ENCODE data around the gene MACROH2A1. TPM values are rescaled to one million over a fixed set of nuclear protein-coding genes. Genes with fewer than 3 reads are reported as not detected.

MACROH2A1 gene
- total and polyA plus RNA-seq, 7 experiments from 2014 or later, result 109 to 288 (median 133) TPM

- no peak overlapping the region for H3K4me3 ChIP-seq (ENCODE audit: low read length)
- no peaks in the 10 kb centered on the region for H3K9me3 ChIP-seq (ENCODE audit: control insufficient read depth in 2 of 3, low read length in 3 of 3)
- H3K36me3 ChIP-seq (ENCODE audit: control insufficient read depth in 2 of 3, insufficient read depth in 3 of 3, low read length in 3 of 3), result peaks cover 0 to 15% (median 0%) of the 10 kb centered on the region in 3 experiments
- ATAC-seq (no peak), DNase-seq (no peak)
- H3K4me1 ChIP-seq (ENCODE audit: control insufficient read depth in 2 of 2, insufficient read depth in 2 of 2, low read length in 2 of 2), result peaks cover 14 to 47% of the 10 kb centered on the region in 2 donors
- POLR2A ChIA-PET, result no interaction called here
- no peak overlapping the region for H3K27ac ChIP-seq (ENCODE audit: low read depth, low read length)
- CTCF ChIA-PET, result interaction anchor here (2.0 kb wide), 1 partner anchor 32 kb away, joined by 11 read pairs; no protein-coding TSS in a partner anchor
- H3K27me3 ChIP-seq (ENCODE audit: control insufficient read depth in 2 of 2, insufficient read depth in 2 of 2, low read length in 2 of 2), result no peaks in the 10 kb centered on the region
- Mint-ChIP-seq H3K9me3 (no peaks in the 10 kb centered on the region), H3K4me3 (peak overlapping the region in 2 of 10 donors; percentile 1 to 8), H3K27ac (peak overlapping the region in 2 of 9 donors; percentile 1 to 15), H3K4me1 (peaks cover 69 to 86% (median 82%) of the 10 kb centered on the region in 7 donors), H3K36me3 (peaks cover 0 to 33% (median 15%) of the 10 kb centered on the region in 5 donors), H3K27me3 (no peaks in the 10 kb centered on the region)
- intact Hi-C loops (cut with micrococcal nuclease), result no loop called here
Measured at GRCh38 chr5:135394095-135394494, 4.9 kb downstream of the MACROH2A1 start.

GRCh38 chr5:135393691-135394090, 5.3 kb downstream of the MACROH2A1 start:
- POLR2A ChIA-PET, result no interaction called here
- Mint-ChIP-seq H3K27ac (no peak overlapping the region), H3K4me1 (peaks cover 70 to 90% (median 85%) of the 10 kb centered on the region in 7 donors), H3K36me3 (peaks cover 0 to 35% (median 15%) of the 10 kb centered on the region in 5 donors), H3K9me3 (no peaks in the 10 kb centered on the region), H3K4me3 (peak overlapping the region in 1 of 10 donors; percentile 14), H3K27me3 (no peaks in the 10 kb centered on the region)
- intact Hi-C loops (cut with micrococcal nuclease), result no loop called here
- CTCF ChIA-PET, result interaction anchor here (2.0 kb wide), 1 partner anchor 33 kb away, joined by 11 read pairs; no protein-coding TSS in a partner anchor
- no peak overlapping the region for H3K4me3 ChIP-seq (ENCODE audit: low read length)
- no peaks in the 10 kb centered on the region for H3K9me3 ChIP-seq (ENCODE audit: control insufficient read depth in 2 of 3, low read length in 3 of 3)
- DNase-seq (no peak), ATAC-seq (no peak)
- H3K27ac ChIP-seq (ENCODE audit: low read depth, low read length), result no peak overlapping the region
- H3K4me1 ChIP-seq (ENCODE audit: control insufficient read depth in 2 of 2, insufficient read depth in 2 of 2, low read length in 2 of 2), result peaks cover 14 to 48% of the 10 kb centered on the region in 2 donors
- H3K27me3 ChIP-seq (ENCODE audit: control insufficient read depth in 2 of 2, insufficient read depth in 2 of 2, low read length in 2 of 2), result no peaks in the 10 kb centered on the region
- peaks cover 0 to 15% (median 0%) of the 10 kb centered on the region in 3 experiments for H3K36me3 ChIP-seq (ENCODE audit: control insufficient read depth in 2 of 3, insufficient read depth in 3 of 3, low read length in 3 of 3)

- Histone ChIP-seq H3K27me3 (ENCODE audit: control insufficient read depth in 2 of 2, insufficient read depth in 2 of 2, low read length in 2 of 2) (no peaks in the 10 kb centered on the region), H3K4me3 (ENCODE audit: low read length) (no peak overlapping the region), H3K36me3 (ENCODE audit: control insufficient read depth in 2 of 3, insufficient read depth in 3 of 3, low read length in 3 of 3) (peaks cover 0 to 17% (median 0%) of the 10 kb centered on the region in 3 experiments), H3K9me3 (ENCODE audit: control insufficient read depth in 2 of 3, low read length in 3 of 3) (no peaks in the 10 kb centered on the region), H3K27ac (ENCODE audit: low read depth, low read length) (no peak overlapping the region), H3K4me1 (ENCODE audit: control insufficient read depth in 2 of 2, insufficient read depth in 2 of 2, low read length in 2 of 2) (peaks cover 14 to 50% of the 10 kb centered on the region in 2 donors)
- peaks cover 75 to 94% (median 89%) of the 10 kb centered on the region in 7 donors for H3K4me1 Mint-ChIP-seq
- H3K9me3 Mint-ChIP-seq, result no peaks in the 10 kb centered on the region
- peak overlapping the region in 1 of 9 donors; percentile 53 for H3K27ac Mint-ChIP-seq
- intact Hi-C loops (cut with micrococcal nuclease), result no loop called here
- peak; percentile 49 for ATAC-seq
- DNase-seq, result no peak
- no peaks in the 10 kb centered on the region for H3K27me3 Mint-ChIP-seq
- POLR2A ChIA-PET, result no interaction called here
- CTCF ChIA-PET, result no interaction called here
- peaks cover 4 to 39% (median 17%) of the 10 kb centered on the region in 5 donors for H3K36me3 Mint-ChIP-seq
- H3K4me3 Mint-ChIP-seq, result peak overlapping the region in 4 of 10 donors; percentile 2 to 42 (median 12)
Measured at GRCh38 chr5:135393229-135393628, 5.8 kb downstream of the MACROH2A1 start.

- Mint-ChIP-seq H3K27me3 (no peaks in the 10 kb centered on the region), H3K36me3 (peaks cover 6 to 46% (median 17%) of the 10 kb centered on the region in 5 donors), H3K9me3 (no peaks in the 10 kb centered on the region), H3K27ac (peak overlapping the region in 5 of 9 donors; percentile 26 to 73 (median 37)), H3K4me1 (peaks cover 70 to 94% (median 89%) of the 10 kb centered on the region in 7 donors), H3K4me3 (peak overlapping the region in 3 of 10 donors; percentile 2 to 14 (median 11))
- ChIA-PET CTCF (no interaction called here), POLR2A (no interaction called here)
- Histone ChIP-seq H3K4me1 (ENCODE audit: control insufficient read depth in 2 of 2, insufficient read depth in 2 of 2, low read length in 2 of 2) (peaks cover 8 to 52% of the 10 kb centered on the region in 2 donors), H3K27ac (ENCODE audit: low read depth, low read length) (no peak overlapping the region), H3K27me3 (ENCODE audit: control insufficient read depth in 2 of 2, insufficient read depth in 2 of 2, low read length in 2 of 2) (no peaks in the 10 kb centered on the region), H3K9me3 (ENCODE audit: control insufficient read depth in 2 of 3, low read length in 3 of 3) (no peaks in the 10 kb centered on the region), H3K36me3 (ENCODE audit: control insufficient read depth in 2 of 3, insufficient read depth in 3 of 3, low read length in 3 of 3) (peaks cover 0 to 19% (median 0%) of the 10 kb centered on the region in 3 experiments), H3K4me3 (ENCODE audit: low read length) (no peak overlapping the region)
- DNase-seq, result no peak
- intact Hi-C loops (cut with micrococcal nuclease), result no loop called here
- peak; percentile 73 for ATAC-seq
Measured at GRCh38 chr5:135392256-135392655, 6.8 kb downstream of the MACROH2A1 start.

DNA sequence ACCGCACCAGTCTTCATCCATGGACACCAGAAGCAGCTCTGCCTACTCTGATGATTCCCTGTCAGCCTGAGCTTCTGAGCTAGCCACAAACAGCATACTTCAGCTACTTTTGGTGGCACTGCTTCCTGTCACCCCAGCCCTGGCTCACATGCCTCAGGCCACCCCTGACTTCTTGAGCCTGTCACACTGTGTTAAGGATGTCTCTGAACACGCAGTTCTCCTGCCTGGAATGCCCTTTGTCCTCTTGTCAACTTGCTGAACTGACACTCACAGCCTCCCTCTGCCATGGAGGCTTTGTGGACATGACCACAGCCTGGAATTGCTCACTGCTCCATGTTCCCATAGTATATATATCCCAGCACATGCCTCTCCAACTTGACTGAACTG, 7.2 kb downstream of the MACROH2A1 start:
- Histone ChIP-seq H3K27me3 (ENCODE audit: control insufficient read depth in 2 of 2, insufficient read depth in 2 of 2, low read length in 2 of 2) (no peaks in the 10 kb centered on the region), H3K4me1 (ENCODE audit: control insufficient read depth in 2 of 2, insufficient read depth in 2 of 2, low read length in 2 of 2) (peaks cover 5 to 53% of the 10 kb centered on the region in 2 donors), H3K36me3 (ENCODE audit: control insufficient read depth in 2 of 3, insufficient read depth in 3 of 3, low read length in 3 of 3) (peaks cover 0 to 22% (median 0%) of the 10 kb centered on the region in 3 experiments), H3K27ac (ENCODE audit: low read depth, low read length) (no peak overlapping the region), H3K9me3 (ENCODE audit: control insufficient read depth in 2 of 3, low read length in 3 of 3) (no peaks in the 10 kb centered on the region), H3K4me3 (ENCODE audit: low read length) (no peak overlapping the region)
- Mint-ChIP-seq H3K36me3 (peaks cover 6 to 49% (median 20%) of the 10 kb centered on the region in 5 donors), H3K4me3 (peak overlapping the region in 6 of 10 donors; percentile 1 to 64 (median 7)), H3K27me3 (no peaks in the 10 kb centered on the region), H3K9me3 (no peaks in the 10 kb centered on the region), H3K27ac (peak overlapping the region in 6 of 9 donors; percentile 26 to 78 (median 46)), H3K4me1 (peaks cover 70 to 94% (median 89%) of the 10 kb centered on the region in 7 donors)
- ChIA-PET CTCF (no interaction called here), POLR2A (no interaction called here)
- intact Hi-C loops (cut with micrococcal nuclease), result no loop called here
- no peak for DNase-seq
- no peak for ATAC-seq

- peaks cover 0 to 28% (median 0%) of the 10 kb centered on the region in 3 experiments for H3K36me3 ChIP-seq (ENCODE audit: control insufficient read depth in 2 of 3, insufficient read depth in 3 of 3, low read length in 3 of 3)
- ATAC-seq, result no peak
- peaks cover 6 to 54% (median 26%) of the 10 kb centered on the region in 5 donors for H3K36me3 Mint-ChIP-seq
- peaks cover 71 to 94% (median 91%) of the 10 kb centered on the region in 7 donors for H3K4me1 Mint-ChIP-seq
- H3K4me3 ChIP-seq (ENCODE audit: low read length), result no peak overlapping the region
- no peak for DNase-seq
- ChIA-PET CTCF (no interaction called here), POLR2A (no interaction called here)
- no peak overlapping the region for H3K27ac ChIP-seq (ENCODE audit: low read depth, low read length)
- no peaks in the 10 kb centered on the region for H3K9me3 Mint-ChIP-seq
- H3K27me3 ChIP-seq (ENCODE audit: control insufficient read depth in 2 of 2, insufficient read depth in 2 of 2, low read length in 2 of 2), result no peaks in the 10 kb centered on the region
- peak overlapping the region in 5 of 9 donors; percentile 30 to 78 (median 56) for H3K27ac Mint-ChIP-seq
- H3K9me3 ChIP-seq (ENCODE audit: control insufficient read depth in 2 of 3, low read length in 3 of 3), result no peaks in the 10 kb centered on the region
- intact Hi-C loops (cut with micrococcal nuclease), result no loop called here
- H3K27me3 Mint-ChIP-seq, result no peaks in the 10 kb centered on the region
- peaks cover 5 to 54% of the 10 kb centered on the region in 2 donors for H3K4me1 ChIP-seq (ENCODE audit: control insufficient read depth in 2 of 2, insufficient read depth in 2 of 2, low read length in 2 of 2)
- peak overlapping the region in 4 of 10 donors; percentile 3 to 64 (median 12) for H3K4me3 Mint-ChIP-seq
Measured at GRCh38 chr5:135391116-135391868, 7.7 kb downstream of the MACROH2A1 start.

All from naive thymus-derived CD4-positive, alpha-beta T cell (primary cell).